ENCODE results near the gene DHRSX.

DHRSX gene

GRCh38 chrX:2284601-2285000, 216.2 kb downstream of the DHRSX start:
- H3K4me3 ChIP-seq (ENCODE audit: low read depth, low read length), result no peak overlapping the region
- no peaks in the 10 kb centered on the region; the same call in 1 of the 2 replicates for H3K9me3 ChIP-seq (ENCODE audit: control insufficient read depth, insufficient read depth, low read depth, low read length)
- no peaks in the 10 kb centered on the region for H3K36me3 ChIP-seq (ENCODE audit: control insufficient read depth in 2 of 2, insufficient read depth in 1 of 2, low read length in 2 of 2)
- ChIA-PET POLR2A (no interaction called here), CTCF (no interaction called here)
- no peak for TF ChIP-seq YY2 (tag by site-specific recombination; IDR thresholded peaks at IDR 0.05)
- no peak for TF ChIP-seq ZNF777 (tag by site-specific recombination; IDR thresholded peaks at IDR 0.05; ENCODE audit: borderline replicate concordance)
- no peak for TF ChIP-seq ZBTB21 (tag by site-specific recombination; IDR thresholded peaks at IDR 0.05)
- TF ChIP-seq ZNF473 (tag by site-specific recombination; IDR thresholded peaks at IDR 0.05), result no peak
- no peak for TF ChIP-seq ZNF571 (tag by site-specific recombination; IDR thresholded peaks at IDR 0.05)
- TF ChIP-seq ZNF132 (tag by site-specific recombination; IDR thresholded peaks at IDR 0.05; ENCODE audit: borderline replicate concordance), result no peak
- no peak for TF ChIP-seq CTCF (tag by site-specific recombination; IDR thresholded peaks at IDR 0.05)
- H3K4me1 ChIP-seq (ENCODE audit: control insufficient read depth, insufficient read depth, low read length), result no peaks in the 10 kb centered on the region
- H3K27ac ChIP-seq (ENCODE audit: extremely low read depth, low read depth, low read length), result no peak overlapping the region

- POLR2A ChIA-PET, result no interaction called here
- CTCF ChIA-PET, result no interaction called here
- Histone ChIP-seq H3K4me3 (ENCODE audit: low read depth, low read length) (no peak overlapping the region), H3K4me1 (ENCODE audit: control insufficient read depth, insufficient read depth, low read length) (no peaks in the 10 kb centered on the region), H3K9me3 (ENCODE audit: control insufficient read depth, insufficient read depth, low read depth, low read length) (no peaks in the 10 kb centered on the region; the same call in 1 of the 2 replicates), H3K36me3 (ENCODE audit: control insufficient read depth in 2 of 2, insufficient read depth in 1 of 2, low read length in 2 of 2) (no peaks in the 10 kb centered on the region), H3K27ac (ENCODE audit: extremely low read depth, low read depth, low read length) (no peak overlapping the region)
- TF ChIP-seq ZNF701 (tag by site-specific recombination; IDR thresholded peaks at IDR 0.05), result no peak
- no peak for TF ChIP-seq KLF8 (tag by site-specific recombination; IDR thresholded peaks at IDR 0.05)
- no peak for TF ChIP-seq PRDM6 (tag by site-specific recombination; IDR thresholded peaks at IDR 0.05)
- no peak for TF ChIP-seq ZNF140 (tag by site-specific recombination; IDR thresholded peaks at IDR 0.05)
- no peak for TF ChIP-seq ZBTB8A (tag by site-specific recombination; IDR thresholded peaks at IDR 0.05)
- no peak for TF ChIP-seq ZEB2 (tag by site-specific recombination; IDR thresholded peaks at IDR 0.05)
- TF ChIP-seq ZNF174 (tag by site-specific recombination; IDR thresholded peaks at IDR 0.05), result no peak
- TF ChIP-seq PBX3 (CRISPR knock-in tag; IDR thresholded peaks at IDR 0.05), result no peak
- no peak for TF ChIP-seq ZNF404 (tag by site-specific recombination; IDR thresholded peaks at IDR 0.05)
- no peak for TF ChIP-seq ZNF239 (tag by site-specific recombination; IDR thresholded peaks at IDR 0.05)
- no peak for TF ChIP-seq ZNF184 (tag by site-specific recombination; IDR thresholded peaks at IDR 0.05)
- TF ChIP-seq HOXC10 (CRISPR knock-in tag; IDR thresholded peaks at IDR 0.05), result no peak
- TF ChIP-seq ZNF473 (tag by site-specific recombination; IDR thresholded peaks at IDR 0.05), result no peak
- TF ChIP-seq ZNF704 (tag by site-specific recombination; IDR thresholded peaks at IDR 0.05), result no peak
- no peak for TF ChIP-seq BCL11B (tag by site-specific recombination; IDR thresholded peaks at IDR 0.05; ENCODE audit: low read depth)
- no peak for TF ChIP-seq TCF7L2 (IDR thresholded peaks at IDR 0.05; ENCODE audit: borderline replicate concordance, low read depth, low read length)
- no peak for TF ChIP-seq HOXD13 (CRISPR knock-in tag; IDR thresholded peaks at IDR 0.05; ENCODE audit: borderline replicate concordance)
- no peak for TF ChIP-seq AEBP2 (tag by site-specific recombination; IDR thresholded peaks at IDR 0.05; ENCODE audit: borderline replicate concordance)
- no peak for TF ChIP-seq ZNF18 (tag by site-specific recombination; IDR thresholded peaks at IDR 0.05)
Observed at GRCh38 chrX:2284133-2284532, 216.6 kb downstream of the DHRSX start.

Measured in HEK293 (cell line).